Calu3 (cell line): ENCODE measurements around the gene NADK2. TPM values are rescaled to one million over a fixed set of nuclear protein-coding genes. Genes with fewer than 3 reads are reported as not detected.

Experiments used
- BruUV-seq: library from RNA; stranded (reverse); fragments of 400-500 nt; replicated peaks from 2 replicates; lab custom pipeline; 2021; lab: Mats Ljungman, UMichigan
- CTCF ChIA-PET: fragments of 300-600 bp; sonication (Branson Sonifier 250); formaldehyde crosslinking; loops from one replicate; lab custom pipeline; 2022; ENCODE audit warnings: antibody characterized with exemption; lab: Charles Lee
- DNase-seq: peaks from one replicate; pipeline ENCODE4 v3.0.0; 2022
- H3K27ac Mint-ChIP-seq: one replicate; pipeline ENCODE4 v1.8.0; 2022; ENCODE audit warnings: mixed read lengths; ENCODE audit not compliant: unreplicated experiment
- H3K27me3 Mint-ChIP-seq: one replicate; pipeline ENCODE4 v1.8.0; 2022; ENCODE audit warnings: mixed read lengths; ENCODE audit not compliant: unreplicated experiment
- H3K36me3 Mint-ChIP-seq: one replicate; pipeline ENCODE4 v1.8.0; 2022; ENCODE audit warnings: mild to moderate bottlenecking, moderate library complexity, mixed read lengths; ENCODE audit not compliant: insufficient read depth, unreplicated experiment
- H3K4me1 Mint-ChIP-seq: one replicate; pipeline ENCODE4 v1.8.0; 2022; ENCODE audit warnings: mild to moderate bottlenecking, low read depth, mixed read lengths; ENCODE audit not compliant: unreplicated experiment
- H3K4me3 Mint-ChIP-seq: one replicate; pipeline ENCODE4 v1.8.0; 2022; ENCODE audit warnings: mild to moderate bottlenecking, low read depth, moderate library complexity, mixed read lengths; ENCODE audit not compliant: unreplicated experiment
- H3K9me3 Mint-ChIP-seq: one replicate; pipeline ENCODE4 v1.8.0; 2022; ENCODE audit warnings: low read depth, mixed read lengths; ENCODE audit not compliant: unreplicated experiment
- intact Hi-C: fragments of 100-400 bp; cut with micrococcal nuclease; formaldehyde crosslinking; loops from one replicate; pipeline ENCODE4 v1.10.0; 2022; ENCODE audit not compliant: unreplicated experiment
- total RNA-seq: library from RNA; stranded (reverse); gene quantifications from 2 replicates; pipeline ENCODE4 v1.2.3, GENCODE V29; 2022
- TF ChIP-seq, protein P1 (sequence below): fragments of 200-600 bp; IDR thresholded peaks from one replicate; pipeline ENCODE4 v1.8.0; 2022; ENCODE audit warnings: antibody characterized with exemption; ENCODE audit not compliant: unreplicated experiment

Gene NADK2
- total RNA-seq, 1 experiment from 2014 or later: 18.8 TPM

DNA sequence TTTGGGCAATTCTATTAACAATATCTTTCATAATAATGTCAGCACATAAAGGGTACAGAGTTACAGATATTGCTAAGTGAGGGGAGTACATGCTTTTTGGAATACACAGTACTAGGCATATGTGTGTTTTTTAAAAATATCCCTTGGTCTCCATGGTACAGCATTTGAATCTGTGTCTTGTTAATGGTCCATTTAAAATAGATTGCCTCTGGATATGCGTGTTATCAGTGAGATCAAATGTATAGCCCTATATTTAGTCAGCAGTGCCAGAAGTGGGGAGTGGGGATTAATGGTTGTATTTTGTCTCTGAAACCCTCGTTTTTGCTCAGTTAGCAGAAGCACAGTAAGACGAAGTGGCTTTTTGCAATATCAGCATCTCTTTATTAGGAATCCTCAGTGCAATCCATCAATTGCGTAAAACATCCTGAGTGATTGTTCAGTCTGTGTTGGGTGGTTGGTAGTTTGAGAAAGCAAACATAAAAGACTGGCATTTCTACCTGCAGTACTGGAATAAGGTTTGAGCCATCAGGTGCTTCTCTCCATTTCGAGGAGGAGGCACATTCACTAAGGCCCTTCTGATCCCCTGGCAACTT lies 70.8 kb downstream of the NADK2 start:
- CTCF ChIA-PET: no interaction called here

GRCh38 chr5:36168737-36169136 lies 73.0 kb downstream of the NADK2 start:
- CTCF ChIA-PET: interaction anchor here (0.5 kb wide), 1 partner anchor 50 kb away, joined by 3 read pairs; no protein-coding TSS in a partner anchor

More for the DNA sequence above, 70.8 kb downstream of the NADK2 start:
- no peaks in the 10 kb centered on the region for H3K4me1 Mint-ChIP-seq
- H3K27me3 Mint-ChIP-seq: no peaks in the 10 kb centered on the region
- H3K4me3 Mint-ChIP-seq: no peak overlapping the region
- H3K9me3 Mint-ChIP-seq: no peaks in the 10 kb centered on the region
- no peak overlapping the region for H3K27ac Mint-ChIP-seq
- intact Hi-C loops: no loop called here
- BruUV-seq: no TSS peak
- DNase-seq: no peak
- H3K36me3 Mint-ChIP-seq: peaks cover 7% of the 10 kb centered on the region
- TF ChIP-seq, protein P1, sequence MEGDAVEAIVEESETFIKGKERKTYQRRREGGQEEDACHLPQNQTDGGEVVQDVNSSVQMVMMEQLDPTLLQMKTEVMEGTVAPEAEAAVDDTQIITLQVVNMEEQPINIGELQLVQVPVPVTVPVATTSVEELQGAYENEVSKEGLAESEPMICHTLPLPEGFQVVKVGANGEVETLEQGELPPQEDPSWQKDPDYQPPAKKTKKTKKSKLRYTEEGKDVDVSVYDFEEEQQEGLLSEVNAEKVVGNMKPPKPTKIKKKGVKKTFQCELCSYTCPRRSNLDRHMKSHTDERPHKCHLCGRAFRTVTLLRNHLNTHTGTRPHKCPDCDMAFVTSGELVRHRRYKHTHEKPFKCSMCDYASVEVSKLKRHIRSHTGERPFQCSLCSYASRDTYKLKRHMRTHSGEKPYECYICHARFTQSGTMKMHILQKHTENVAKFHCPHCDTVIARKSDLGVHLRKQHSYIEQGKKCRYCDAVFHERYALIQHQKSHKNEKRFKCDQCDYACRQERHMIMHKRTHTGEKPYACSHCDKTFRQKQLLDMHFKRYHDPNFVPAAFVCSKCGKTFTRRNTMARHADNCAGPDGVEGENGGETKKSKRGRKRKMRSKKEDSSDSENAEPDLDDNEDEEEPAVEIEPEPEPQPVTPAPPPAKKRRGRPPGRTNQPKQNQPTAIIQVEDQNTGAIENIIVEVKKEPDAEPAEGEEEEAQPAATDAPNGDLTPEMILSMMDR: no peak

DNA sequence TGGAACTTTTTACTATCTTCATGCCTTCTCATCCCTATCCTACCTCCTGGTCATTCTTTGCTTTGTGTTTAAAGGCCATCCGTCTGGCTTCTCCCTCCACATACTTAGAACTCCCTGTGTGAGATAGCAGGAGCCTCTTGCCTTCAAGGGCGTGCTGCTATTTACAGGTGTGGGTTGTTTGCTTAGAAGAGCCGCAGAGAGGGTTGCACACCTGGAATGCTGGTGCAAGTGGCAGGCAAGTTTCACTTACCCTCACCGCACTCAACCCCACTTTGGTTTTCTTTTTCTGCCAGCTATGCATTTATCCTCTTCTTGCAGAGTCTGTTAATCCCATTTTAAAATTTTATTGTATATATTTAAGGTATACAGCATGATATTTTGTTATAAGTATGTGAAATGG lies 77.3 kb downstream of the NADK2 start:
- H3K36me3 Mint-ChIP-seq: peaks cover 7% of the 10 kb centered on the region
- intact Hi-C loops: no loop called here
- CTCF ChIA-PET: no interaction called here
- TF ChIP-seq, protein P1: no peak
- no peaks in the 10 kb centered on the region for H3K9me3 Mint-ChIP-seq
- BruUV-seq: no TSS peak
- no peaks in the 10 kb centered on the region for H3K27me3 Mint-ChIP-seq
- H3K27ac Mint-ChIP-seq: no peak overlapping the region
- no peak for DNase-seq
- H3K4me1 Mint-ChIP-seq: no peaks in the 10 kb centered on the region
- no peak overlapping the region for H3K4me3 Mint-ChIP-seq

More at GRCh38 chr5:36168737-36169136, 73.0 kb downstream of the NADK2 start:
- no peaks in the 10 kb centered on the region for H3K27me3 Mint-ChIP-seq
- intact Hi-C loops: no loop called here
- H3K36me3 Mint-ChIP-seq: peaks cover 7% of the 10 kb centered on the region
- no peak for DNase-seq
- H3K4me1 Mint-ChIP-seq: no peaks in the 10 kb centered on the region
- no peaks in the 10 kb centered on the region for H3K9me3 Mint-ChIP-seq
- TF ChIP-seq, protein P1: no peak
- no peak overlapping the region for H3K27ac Mint-ChIP-seq
- no peak overlapping the region for H3K4me3 Mint-ChIP-seq
- BruUV-seq: no TSS peak

DNA sequence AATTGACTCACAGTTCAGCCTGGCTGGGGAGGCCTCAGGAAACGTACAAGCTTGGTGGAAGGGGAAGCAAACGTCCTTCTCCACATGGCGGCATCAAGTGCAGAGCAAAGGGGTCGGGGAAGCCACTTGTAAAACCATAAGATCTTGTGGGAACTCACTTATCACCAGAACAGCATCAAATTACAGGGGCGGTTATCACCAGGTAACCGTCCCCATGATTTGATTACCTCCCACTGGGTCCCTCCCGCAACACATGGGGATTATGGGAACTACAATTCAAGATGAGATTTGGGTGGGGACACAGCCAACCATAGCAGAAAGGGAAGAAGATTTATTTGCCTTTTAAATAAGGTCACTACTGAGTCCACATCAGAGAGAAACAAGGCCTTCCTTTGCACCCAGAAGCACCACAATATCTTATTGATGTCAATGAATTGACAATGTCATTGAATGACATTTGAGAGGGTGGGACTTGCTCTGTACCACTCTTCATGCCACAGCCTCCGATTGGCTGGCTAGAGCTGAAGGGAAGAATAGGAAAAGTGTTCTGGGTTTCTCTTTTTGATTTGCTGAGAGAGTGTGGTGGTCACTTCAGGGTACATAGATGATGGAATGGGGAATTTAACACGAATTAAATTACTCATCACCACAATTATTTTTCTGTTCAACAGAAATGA lies 78.8 kb downstream of the NADK2 start:
- CTCF ChIA-PET: no interaction called here
- no TSS peak for BruUV-seq
- no peak overlapping the region for H3K27ac Mint-ChIP-seq
- H3K4me3 Mint-ChIP-seq: no peak overlapping the region
- H3K27me3 Mint-ChIP-seq: no peaks in the 10 kb centered on the region
- DNase-seq: no peak
- H3K36me3 Mint-ChIP-seq: peaks cover 7% of the 10 kb centered on the region
- H3K4me1 Mint-ChIP-seq: no peaks in the 10 kb centered on the region
- intact Hi-C loops: no loop called here
- TF ChIP-seq, protein P1: no peak
- no peaks in the 10 kb centered on the region for H3K9me3 Mint-ChIP-seq
